ENCODE results near the gene FOXG1.

Gene FOXG1

GRCh38 chr14:28766469-28766955 lies at the start of gene FOXG1:
Gene FOXG1 (plus strand): TSS chr14:28766787. CDS start chr14:28767280, 493 bp downstream.
- DNase-seq = no peak

- DNase-seq = no peak
These were observed 47.5 kb upstream of the FOXG1 start for GRCh38 chr14:28719130-28719529.

GRCh38 chr14:28731358-28731757 lies 35.2 kb upstream of the FOXG1 start:
- no peak for DNase-seq

GRCh38 chr14:28742171-28742846 lies 24.3 kb upstream of the FOXG1 start:
- no peak for DNase-seq

- DNase-seq = no peak
These were observed 22.5 kb upstream of the FOXG1 start for GRCh38 chr14:28744126-28744525.

- DNase-seq = no peak
These were observed 21.4 kb upstream of the FOXG1 start for GRCh38 chr14:28745176-28745575.

GRCh38 chr14:28746247-28746646 lies 20.3 kb upstream of the FOXG1 start:
- no peak for DNase-seq

GRCh38 chr14:28751467-28752058 lies 15.0 kb upstream of the FOXG1 start:
- DNase-seq = peak; percentile 51

- peak; percentile 44 for DNase-seq
These were observed 12.2 kb upstream of the FOXG1 start for GRCh38 chr14:28754209-28754985.

- no peak for DNase-seq
These were observed 11.3 kb upstream of the FOXG1 start for GRCh38 chr14:28755198-28755815.

- DNase-seq = no peak
These were observed 10.7 kb upstream of the FOXG1 start for GRCh38 chr14:28755884-28756268.

- DNase-seq = no peak
These were observed 10.2 kb upstream of the FOXG1 start for GRCh38 chr14:28756269-28756883.

GRCh38 chr14:28756884-28757570 lies 9.6 kb upstream of the FOXG1 start:
- peak; percentile 4 for DNase-seq

GRCh38 chr14:28757786-28758185 lies 8.8 kb upstream of the FOXG1 start:
- DNase-seq = no peak

- no peak for DNase-seq
These were observed 8.2 kb upstream of the FOXG1 start for GRCh38 chr14:28758253-28758884.

GRCh38 chr14:28758885-28759652 lies 7.5 kb upstream of the FOXG1 start:
- no peak for DNase-seq

- DNase-seq = no peak
These were observed 6.8 kb upstream of the FOXG1 start for GRCh38 chr14:28759653-28760313.

- no peak for DNase-seq
These were observed 6.1 kb upstream of the FOXG1 start for GRCh38 chr14:28760431-28760996.

GRCh38 chr14:28761438-28762291 lies 4.9 kb upstream of the FOXG1 start:
- no peak for DNase-seq

All from kidney glomerular epithelial cell (primary cell).